IMR-90 (cell line): ENCODE results near the gene WDR45B. TPM values are rescaled to one million over a fixed set of nuclear protein-coding genes. Genes with fewer than 3 reads are reported as not detected.

Experiments
- ATAC-seq: fragments of 200-7000 bp; cut with Tn5 transposase; 2 replicates; pipeline ENCODE4 v1.9.1; 2020; ENCODE audit warnings: low read depth, mild to moderate bottlenecking, moderate library complexity
- BruUV-seq: library from RNA; stranded (reverse); fragments of 400-500 nt; replicated peaks from 2 replicates; lab custom pipeline; 2021; lab: Mats Ljungman, UMichigan
- CTCF ChIA-PET: fragments of 300-600 bp; formaldehyde crosslinking; extraction: SDS; loops from one replicate; lab custom pipeline; 2021; ENCODE audit warnings: antibody characterized with exemption; lab: Yijun Ruan, JAX
- POLR2A ChIA-PET: fragments of 300-600 bp; sonication (Branson Sonifier 250); formaldehyde crosslinking; loops from one replicate; lab custom pipeline; 2022; ENCODE audit warnings: antibody characterized with exemption; ENCODE audit not compliant: unreplicated experiment; lab: Charles Lee
- DNase-seq: peaks from one replicate; pipeline ENCODE4 v3.0.0; 2013
- H2AFZ ChIP-seq: replicated peaks from 2 replicates; pipeline ENCODE3; 2013; ENCODE audit warnings: low read length, mild to moderate bottlenecking; ENCODE audit not compliant: poor library complexity
- H2AK5ac ChIP-seq: 2 replicates; pipeline ENCODE4 v1.6.1; 2013; ENCODE audit warnings: low read depth, low read length, inconsistent platforms
- H2AK9ac ChIP-seq: replicated peaks from 2 replicates; pipeline ENCODE3; 2013; ENCODE audit warnings: mild to moderate bottlenecking, low read depth, low read length, moderate library complexity; ENCODE audit not compliant: poor library complexity
- H2BK120ac ChIP-seq: 2 replicates; pipeline ENCODE4 v1.6.1; 2013; ENCODE audit warnings: low read depth, low read length, inconsistent platforms
- H2BK15ac ChIP-seq: 3 replicates; pipeline ENCODE4 v1.6.1; 2013; ENCODE audit warnings: low read depth, low read length, inconsistent platforms
- H2BK20ac ChIP-seq: 2 replicates; pipeline ENCODE4 v1.6.1; 2013; ENCODE audit warnings: low read depth, mild to moderate bottlenecking, inconsistent platforms, low read length, moderate library complexity
- H2BK5ac ChIP-seq: 2 replicates; pipeline ENCODE4 v1.6.1; 2013; ENCODE audit warnings: mild to moderate bottlenecking, low read depth, low read length, inconsistent platforms; ENCODE audit not compliant: poor library complexity, severe bottlenecking
- H3K14ac ChIP-seq: replicated peaks from 2 replicates; pipeline ENCODE4 v1.6.1; 2013; ENCODE audit warnings: low read depth, low read length, inconsistent platforms
- H3K18ac ChIP-seq: 2 replicates; pipeline ENCODE4 v1.6.1; 2013; ENCODE audit warnings: low read depth, low read length, control low read depth
- H3K23ac ChIP-seq: 2 replicates; pipeline ENCODE4 v1.6.1; 2013; ENCODE audit warnings: low read depth, low read length, inconsistent platforms
- H3K27ac ChIP-seq: 2 replicates; pipeline ENCODE4 v1.5.1; 2013; ENCODE audit warnings: mild to moderate bottlenecking, control low read depth, low read length; ENCODE audit not compliant: insufficient read depth
- H3K27me3 ChIP-seq: 2 replicates; pipeline ENCODE4 v1.6.1; 2013; ENCODE audit warnings: low read length; ENCODE audit not compliant: control insufficient read depth, insufficient read depth
- H3K36me3 ChIP-seq: 2 replicates; pipeline ENCODE4 v1.6.1; 2013; ENCODE audit warnings: low read length, mixed read lengths; ENCODE audit not compliant: control insufficient read depth, insufficient read depth
- H3K4ac ChIP-seq: 2 replicates; pipeline ENCODE4 v1.6.1; 2013; ENCODE audit warnings: low read depth, low read length, inconsistent platforms
- H3K4me1 ChIP-seq: 2 replicates; pipeline ENCODE4 v1.6.1; 2013; ENCODE audit warnings: low read length, mixed read lengths; ENCODE audit not compliant: control insufficient read depth, insufficient read depth
- H3K4me2 ChIP-seq: 2 replicates; pipeline ENCODE4 v1.6.1; 2013; ENCODE audit warnings: low read depth, mild to moderate bottlenecking, control low read depth, low read length, moderate library complexity
- H3K4me3 ChIP-seq: 2 replicates; pipeline ENCODE4 v1.5.1; 2013; ENCODE audit warnings: low read depth, mild to moderate bottlenecking, control low read depth, low read length, moderate library complexity; ENCODE audit not compliant: insufficient read depth
- H3K56ac ChIP-seq: 2 replicates; pipeline ENCODE4 v1.6.1; 2013; ENCODE audit warnings: low read length, inconsistent platforms; ENCODE audit not compliant: insufficient read depth; ENCODE audit errors: extremely low read depth
- H3K79me1 ChIP-seq, 2 experiments: 2 replicates each; pipeline ENCODE4 v1.6.1; 2013; ENCODE audit warnings: low read length in 2 of 2, inconsistent platforms in 1 of 2, low read depth in 1 of 2
- H3K9ac ChIP-seq: 2 replicates; pipeline ENCODE4 v1.6.1; 2013; ENCODE audit warnings: low read depth, low read length, control low read depth
- H3K9me1 ChIP-seq: 2 replicates; pipeline ENCODE4 v1.6.1; 2013; ENCODE audit warnings: low read length, inconsistent platforms; ENCODE audit not compliant: insufficient read depth
- H3K9me3 ChIP-seq: 2 replicates; pipeline ENCODE4 v1.6.1; 2013; ENCODE audit warnings: low read length; ENCODE audit not compliant: control insufficient read depth, insufficient read depth
- H4K20me1 ChIP-seq: 2 replicates; pipeline ENCODE4 v1.6.1; 2013; ENCODE audit warnings: low read length, inconsistent platforms; ENCODE audit not compliant: insufficient read depth
- H4K5ac ChIP-seq: 2 replicates; pipeline ENCODE4 v1.6.1; 2013; ENCODE audit warnings: mild to moderate bottlenecking, low read depth, low read length, control low read depth
- H4K8ac ChIP-seq, 2 experiments: 2 replicates each; pipeline ENCODE4 v1.6.1; 2013; ENCODE audit warnings: low read depth in 2 of 2, low read length in 2 of 2, control low read depth in 1 of 2, inconsistent platforms in 1 of 2
- H4K91ac ChIP-seq: 2 replicates; pipeline ENCODE4 v1.6.1; 2013; ENCODE audit warnings: low read depth, low read length, inconsistent platforms; ENCODE audit not compliant: insufficient read depth
- CEBPB ChIP-seq: IDR thresholded peaks from 2 replicates; pipeline ENCODE4 v1.6.1; 2012; ENCODE audit warnings: low read depth, low read length, improper control_type of control experiment
- CHD1 ChIP-seq: IDR thresholded peaks from 2 replicates; pipeline ENCODE4 v1.6.1; 2012; ENCODE audit warnings: low read depth, low read length, improper control_type of control experiment
- FOS ChIP-seq: fragments of 150-350 bp; IDR thresholded peaks from 2 replicates; pipeline ENCODE4 v1.6.1; 2016; ENCODE audit warnings: low read depth, low read length
- MAFK ChIP-seq: IDR thresholded peaks from 2 replicates; pipeline ENCODE4 v1.6.1; 2012; ENCODE audit warnings: low read depth, low read length, improper control_type of control experiment
- MAZ ChIP-seq: IDR thresholded peaks from 2 replicates; pipeline ENCODE4 v1.6.1; 2012; ENCODE audit warnings: low read depth, mild to moderate bottlenecking, low read length, improper control_type of control experiment, moderate library complexity, borderline replicate concordance
- MXI1 ChIP-seq: IDR thresholded peaks from 2 replicates; pipeline ENCODE4 v1.6.1; 2012; ENCODE audit warnings: low read depth, mild to moderate bottlenecking, low read length, moderate library complexity, borderline replicate concordance
- RCOR1 ChIP-seq: IDR thresholded peaks from 2 replicates; pipeline ENCODE4 v1.6.1; 2012; ENCODE audit warnings: mild to moderate bottlenecking, low read length, improper control_type of control experiment; ENCODE audit not compliant: insufficient replicate concordance
- SMC3 ChIP-seq: fragments of 150-350 bp; IDR thresholded peaks from 2 replicates; pipeline ENCODE4 v1.6.1; 2016; ENCODE audit warnings: low read depth, mild to moderate bottlenecking, antibody characterized with exemption, low read length, moderate library complexity
- WGBS, 2 experiments: methylation state at CpG; one replicate each; pipeline versions ENCODE4 v1.1.5 to v1.1.7; 2013; ENCODE audit warnings: missing lambda C conversion rate in 2 of 2; ENCODE audit not compliant: insufficient read length in 1 of 2; ENCODE audit errors: extremely low coverage in 2 of 2; 5-methylcytosine and 5-hydroxymethylcytosine counted together
- dilution Hi-C: fragments of 300-500 bp; cut with HindIII; formaldehyde crosslinking; loops from one replicate; pipeline ENCODE4 v1.14.3; 2018; ENCODE audit warnings: low sequenced_read_pairs; ENCODE audit not compliant: unreplicated experiment
- in situ Hi-C: fragments of 300-500 bp; cut with MboI; formaldehyde crosslinking; loops from 3 replicates; pipeline ENCODE4 v1.14.3; 2019; ENCODE audit warnings: low sequenced_read_pairs, inconsistent platforms, mixed read lengths
- intact Hi-C: fragments of 100-400 bp; cut with micrococcal nuclease; formaldehyde crosslinking; loops from 2 replicates; pipeline ENCODE4 v1.10.0; 2022
- polyA plus RNA-seq, 3 experiments: library from polyadenylated mRNA; depleted of rRNA; stranded (reverse); fragments of >200 nt; gene quantifications; 2 replicates each; pipeline ENCODE4 v1.2.3, GENCODE V29; 2012; ENCODE audit warnings: low replicate concordance in 1 of 3
- total RNA-seq: library from RNA; depleted of rRNA; stranded (reverse); fragments of >200 nt; gene quantifications from 2 replicates; pipeline ENCODE4 v1.2.3, GENCODE V29; 2012
- TF ChIP-seq, protein P1 (sequence below): conservative IDR thresholded peaks from 2 replicates; pipeline ENCODE4 v1.5.1; 2012; ENCODE audit warnings: mild to moderate bottlenecking, low read depth, low read length, improper control_type of control experiment
- TF ChIP-seq, protein P2 (sequence below): fragments of 150-350 bp; IDR thresholded peaks from 2 replicates; pipeline ENCODE4 v1.6.1; 2017; ENCODE audit warnings: mild to moderate bottlenecking, antibody characterized with exemption, low read length, low read depth
- TF ChIP-seq, protein P3 (sequence below): fragments of 150-350 bp; IDR thresholded peaks from 2 replicates; pipeline ENCODE4 v1.6.1; 2016; ENCODE audit warnings: low read depth, mild to moderate bottlenecking, low read length, moderate library complexity, borderline replicate concordance

WDR45B gene
- total and polyA plus RNA-seq, 2 of the 4 experiments (the other 2 are of a cell fraction), result 98.2 to 110 TPM

DNA sequence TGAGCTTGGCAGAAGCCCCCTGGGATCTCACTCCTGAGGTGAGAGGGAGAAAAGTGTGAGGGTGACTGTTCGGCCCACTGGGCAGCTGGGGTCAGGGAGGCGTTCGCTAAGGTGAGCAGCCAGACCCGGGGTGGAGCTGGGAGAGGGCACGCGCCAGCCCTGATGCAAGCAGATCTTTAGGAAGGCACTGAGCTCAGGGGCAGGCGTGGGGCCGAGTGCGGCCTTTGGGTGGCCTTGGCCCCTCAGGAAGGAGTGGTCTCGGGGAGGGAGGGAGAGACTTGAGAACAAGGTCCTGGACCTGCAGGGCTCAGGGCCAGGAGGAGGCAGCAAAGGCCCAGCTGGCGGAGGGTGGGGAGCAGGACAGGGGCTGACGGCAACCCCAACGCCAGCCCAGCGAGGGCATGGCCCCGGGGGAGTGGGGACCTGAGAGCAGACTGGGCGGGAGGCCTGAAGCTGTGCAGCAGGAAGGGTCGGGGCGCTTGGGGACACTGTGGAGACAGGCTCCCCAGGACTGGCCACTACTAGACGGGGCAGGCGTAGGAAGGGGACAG, 14.5 kb upstream of the WDR45B start:
- Histone ChIP-seq H3K4me1 (no peaks in the 10 kb centered on the region), H3K36me3 (peaks cover 1% of the 10 kb centered on the region), H2AFZ (no peak overlapping the region), H3K14ac (no peak overlapping the region), H4K8ac (no peak overlapping the region), H3K9me3 (no peaks in the 10 kb centered on the region), H3K27me3 (no peaks in the 10 kb centered on the region), H2AK9ac (no peak overlapping the region), H3K79me1 (peaks cover 0 to 6% of the 10 kb centered on the region in 2 experiments; a peak in 2 of 4 replicates), H2BK5ac (no peak overlapping the region), H3K56ac (no peak overlapping the region), H2AK5ac (no peak overlapping the region), H3K9me1 (peaks cover 6% of the 10 kb centered on the region), H2BK20ac (no peak overlapping the region), H2BK120ac (no peak overlapping the region), H3K4me3 (no peak overlapping the region), H4K91ac (no peak overlapping the region), H3K4ac (no peak overlapping the region), H3K18ac (no peak overlapping the region), H3K9ac (no peak overlapping the region), H2BK15ac (no peak overlapping the region), H4K5ac (no peak overlapping the region), H3K4me2 (no peak overlapping the region), H3K27ac (no peak overlapping the region), H3K23ac (no peak overlapping the region), H4K20me1 (no peaks in the 10 kb centered on the region)
- 79% methylated on average over 15 of the region's 20 CpGs; no CpG with 5 or more reads in 1 of the 2 experiments for WGBS, 2 experiments
- intact Hi-C loops (no loop called here), dilution Hi-C loops (no loop called here), in situ Hi-C loops (no loop called here)
- ATAC-seq, result no peak
- ChIA-PET POLR2A (no interaction called here), CTCF (interaction anchor here (0.6 kb wide), 1 partner anchor 27 kb away, joined by 3 read pairs; no protein-coding TSS in a partner anchor)
- BruUV-seq, result no TSS peak
- TF ChIP-seq RCOR1 (no peak), MAZ (no peak), FOS (no peak), SMC3 (no peak), CHD1 (no peak), MXI1 (no peak), MAFK (no peak), CEBPB (no peak)
- TF ChIP-seq, protein P1, sequence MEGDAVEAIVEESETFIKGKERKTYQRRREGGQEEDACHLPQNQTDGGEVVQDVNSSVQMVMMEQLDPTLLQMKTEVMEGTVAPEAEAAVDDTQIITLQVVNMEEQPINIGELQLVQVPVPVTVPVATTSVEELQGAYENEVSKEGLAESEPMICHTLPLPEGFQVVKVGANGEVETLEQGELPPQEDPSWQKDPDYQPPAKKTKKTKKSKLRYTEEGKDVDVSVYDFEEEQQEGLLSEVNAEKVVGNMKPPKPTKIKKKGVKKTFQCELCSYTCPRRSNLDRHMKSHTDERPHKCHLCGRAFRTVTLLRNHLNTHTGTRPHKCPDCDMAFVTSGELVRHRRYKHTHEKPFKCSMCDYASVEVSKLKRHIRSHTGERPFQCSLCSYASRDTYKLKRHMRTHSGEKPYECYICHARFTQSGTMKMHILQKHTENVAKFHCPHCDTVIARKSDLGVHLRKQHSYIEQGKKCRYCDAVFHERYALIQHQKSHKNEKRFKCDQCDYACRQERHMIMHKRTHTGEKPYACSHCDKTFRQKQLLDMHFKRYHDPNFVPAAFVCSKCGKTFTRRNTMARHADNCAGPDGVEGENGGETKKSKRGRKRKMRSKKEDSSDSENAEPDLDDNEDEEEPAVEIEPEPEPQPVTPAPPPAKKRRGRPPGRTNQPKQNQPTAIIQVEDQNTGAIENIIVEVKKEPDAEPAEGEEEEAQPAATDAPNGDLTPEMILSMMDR, result no peak
- TF ChIP-seq, protein P2, sequence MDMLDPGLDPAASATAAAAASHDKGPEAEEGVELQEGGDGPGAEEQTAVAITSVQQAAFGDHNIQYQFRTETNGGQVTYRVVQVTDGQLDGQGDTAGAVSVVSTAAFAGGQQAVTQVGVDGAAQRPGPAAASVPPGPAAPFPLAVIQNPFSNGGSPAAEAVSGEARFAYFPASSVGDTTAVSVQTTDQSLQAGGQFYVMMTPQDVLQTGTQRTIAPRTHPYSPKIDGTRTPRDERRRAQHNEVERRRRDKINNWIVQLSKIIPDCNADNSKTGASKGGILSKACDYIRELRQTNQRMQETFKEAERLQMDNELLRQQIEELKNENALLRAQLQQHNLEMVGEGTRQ, result no peak
- TF ChIP-seq, protein P3, sequence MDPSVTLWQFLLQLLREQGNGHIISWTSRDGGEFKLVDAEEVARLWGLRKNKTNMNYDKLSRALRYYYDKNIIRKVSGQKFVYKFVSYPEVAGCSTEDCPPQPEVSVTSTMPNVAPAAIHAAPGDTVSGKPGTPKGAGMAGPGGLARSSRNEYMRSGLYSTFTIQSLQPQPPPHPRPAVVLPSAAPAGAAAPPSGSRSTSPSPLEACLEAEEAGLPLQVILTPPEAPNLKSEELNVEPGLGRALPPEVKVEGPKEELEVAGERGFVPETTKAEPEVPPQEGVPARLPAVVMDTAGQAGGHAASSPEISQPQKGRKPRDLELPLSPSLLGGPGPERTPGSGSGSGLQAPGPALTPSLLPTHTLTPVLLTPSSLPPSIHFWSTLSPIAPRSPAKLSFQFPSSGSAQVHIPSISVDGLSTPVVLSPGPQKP, result no peak
- no peak for DNase-seq
